Stimulated activated naive CD8-positive, alpha-beta T cell treated with anti-CD3 and anti-CD28 coated beads, Interleukin-15, Interleukin-2, amounts not matched to agents 100 U/mL and 50 U/mL, for 24 hours (primary cell): ENCODE measurements around the gene LSMEM2.
"Not testable (repeated sequence)": the region's sequence is repeated elsewhere in the genome, so short reads cannot be mapped to it uniquely, and the experiment has no call there.

Experiments used
- ATAC-seq: fragments of 150-1000 bp; cut with Tn5 transposase; one replicate; pipeline ENCODE4 v1.10.0; 2021
- DNase-seq: peaks from one replicate; pipeline ENCODE4 v3.0.0; 2021

Gene LSMEM2

GRCh38 chr3:50245831-50246516 lies 32.9 kb upstream of the LSMEM2 start:
- peak; percentile 99 for DNase-seq
- ATAC-seq: peak; percentile 79

- DNase-seq: peak; percentile 86
Observed at GRCh38 chr3:50246517-50246954, 32.4 kb upstream of the LSMEM2 start.

GRCh38 chr3:50248387-50248786 lies 30.5 kb upstream of the LSMEM2 start:
- ATAC-seq: no peak
- no peak for DNase-seq

More at GRCh38 chr3:50246517-50246954, 32.4 kb upstream of the LSMEM2 start:
- peak; percentile 89 for ATAC-seq

GRCh38 chr3:50249457-50249856 lies 29.4 kb upstream of the LSMEM2 start:
- ATAC-seq (no peak), DNase-seq (no peak)

- no peak for ATAC-seq
Observed at GRCh38 chr3:50250514-50250913, 28.4 kb upstream of the LSMEM2 start.

GRCh38 chr3:50251220-50251619 lies 27.7 kb upstream of the LSMEM2 start:
- ATAC-seq (peak; percentile 30), DNase-seq (peak; percentile 45)

More at GRCh38 chr3:50250514-50250913, 28.4 kb upstream of the LSMEM2 start:
- no peak for DNase-seq

GRCh38 chr3:50254577-50255250 lies 24.2 kb upstream of the LSMEM2 start:
- ATAC-seq (no peak), DNase-seq (no peak)

- ATAC-seq: no peak
- no peak for DNase-seq
Observed at GRCh38 chr3:50255251-50255615, 23.7 kb upstream of the LSMEM2 start.

- DNase-seq (peak; percentile 69), ATAC-seq (no peak)
Observed at GRCh38 chr3:50256978-50257890, 21.7 kb upstream of the LSMEM2 start.

GRCh38 chr3:50258029-50258680 lies 20.7 kb upstream of the LSMEM2 start:
- ATAC-seq (no peak), DNase-seq (no peak)

GRCh38 chr3:50258979-50259378 lies 19.9 kb upstream of the LSMEM2 start:
- ATAC-seq: no peak
- no peak for DNase-seq

GRCh38 chr3:50259432-50260026 lies 19.4 kb upstream of the LSMEM2 start:
- DNase-seq (no peak), ATAC-seq (no peak)

- DNase-seq (peak; percentile 90), ATAC-seq (peak; percentile 95)
Observed at GRCh38 chr3:50260027-50260941, 18.6 kb upstream of the LSMEM2 start.

GRCh38 chr3:50260942-50261441 lies 17.9 kb upstream of the LSMEM2 start:
- ATAC-seq (no peak), DNase-seq (no peak)

- DNase-seq (no peak), ATAC-seq (no peak)
Observed at GRCh38 chr3:50261505-50261904, 17.4 kb upstream of the LSMEM2 start.

GRCh38 chr3:50262200-50262599 lies 16.7 kb upstream of the LSMEM2 start:
- not testable (repeated sequence) for DNase-seq, ATAC-seq

GRCh38 chr3:50262778-50263177 lies 16.1 kb upstream of the LSMEM2 start:
- DNase-seq (no peak), ATAC-seq (no peak)

- ATAC-seq: no peak
- no peak for DNase-seq
Observed at GRCh38 chr3:50263478-50264382, 15.2 kb upstream of the LSMEM2 start.

- ATAC-seq (no peak), DNase-seq (no peak)
Observed at GRCh38 chr3:50264383-50264963, 14.4 kb upstream of the LSMEM2 start.
